Stimulated activated CD4-positive, alpha-beta T cell treated with anti-CD3 and anti-CD28 coated beads, TNF-alpha, amount 100 ng/mL, for 24 hours (primary cell): Measurements from ENCODE around the gene RPUSD4.

Experiments
- DNase-seq, 3 experiments: peaks; one replicate each; pipeline ENCODE4 v3.0.0-alpha.2; 2020; ENCODE audit warnings: low read depth in 3 of 3

RPUSD4 gene

DNA sequence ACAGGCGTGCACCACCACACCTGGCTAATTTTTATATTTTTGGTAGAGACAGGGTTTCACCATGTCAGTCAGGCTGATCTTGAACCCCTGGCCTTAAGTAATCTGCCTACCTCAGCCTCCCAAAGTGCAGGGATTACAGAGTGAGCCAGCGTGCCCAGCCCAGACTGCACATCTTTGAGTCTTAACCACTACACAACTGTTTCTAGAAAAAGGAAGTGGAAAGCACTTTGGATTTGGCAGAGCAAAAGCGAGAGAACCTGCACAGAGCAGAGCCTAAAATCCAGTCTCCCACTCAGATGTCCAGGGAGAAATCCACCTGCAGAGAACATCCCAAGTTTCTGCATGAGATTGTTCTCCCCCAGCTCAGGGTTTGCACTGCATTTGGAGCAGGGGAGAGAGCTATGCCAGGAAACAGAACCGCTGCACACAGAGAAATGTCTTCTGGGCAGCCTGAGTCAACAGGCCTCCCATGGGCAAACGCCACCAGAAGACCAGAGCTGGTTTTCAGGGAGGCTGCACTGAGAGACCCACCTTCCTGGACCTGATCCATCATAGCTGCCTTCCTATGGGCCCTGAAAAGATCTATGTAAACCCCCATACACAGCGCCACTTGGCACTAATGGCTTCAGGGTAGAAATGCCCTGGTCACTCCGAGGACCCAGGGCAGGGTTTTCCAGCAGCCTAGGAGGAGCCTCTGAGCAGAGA is 54.0 kb downstream of the RPUSD4 start:
- no peak for DNase-seq

DNA sequence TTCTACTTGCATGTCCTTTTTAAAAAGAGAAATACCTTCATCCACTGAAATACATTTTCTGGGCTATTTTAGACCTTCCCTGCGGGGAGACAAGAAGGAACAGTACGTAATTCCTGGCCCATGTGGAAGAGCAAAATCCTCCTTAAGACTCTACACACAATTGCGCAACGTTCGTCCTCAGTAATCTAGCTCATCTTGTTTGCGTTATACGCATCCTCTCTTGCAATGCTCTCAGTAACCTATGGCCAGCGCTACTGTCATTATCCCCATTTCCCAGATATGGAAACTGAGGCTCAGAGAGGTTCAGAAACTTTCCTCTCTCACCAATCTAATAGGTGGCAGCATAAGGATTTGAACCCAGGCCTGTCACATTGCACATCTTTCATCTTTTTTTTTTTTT is 54.6 kb downstream of the RPUSD4 start:
- no peak for DNase-seq

DNA sequence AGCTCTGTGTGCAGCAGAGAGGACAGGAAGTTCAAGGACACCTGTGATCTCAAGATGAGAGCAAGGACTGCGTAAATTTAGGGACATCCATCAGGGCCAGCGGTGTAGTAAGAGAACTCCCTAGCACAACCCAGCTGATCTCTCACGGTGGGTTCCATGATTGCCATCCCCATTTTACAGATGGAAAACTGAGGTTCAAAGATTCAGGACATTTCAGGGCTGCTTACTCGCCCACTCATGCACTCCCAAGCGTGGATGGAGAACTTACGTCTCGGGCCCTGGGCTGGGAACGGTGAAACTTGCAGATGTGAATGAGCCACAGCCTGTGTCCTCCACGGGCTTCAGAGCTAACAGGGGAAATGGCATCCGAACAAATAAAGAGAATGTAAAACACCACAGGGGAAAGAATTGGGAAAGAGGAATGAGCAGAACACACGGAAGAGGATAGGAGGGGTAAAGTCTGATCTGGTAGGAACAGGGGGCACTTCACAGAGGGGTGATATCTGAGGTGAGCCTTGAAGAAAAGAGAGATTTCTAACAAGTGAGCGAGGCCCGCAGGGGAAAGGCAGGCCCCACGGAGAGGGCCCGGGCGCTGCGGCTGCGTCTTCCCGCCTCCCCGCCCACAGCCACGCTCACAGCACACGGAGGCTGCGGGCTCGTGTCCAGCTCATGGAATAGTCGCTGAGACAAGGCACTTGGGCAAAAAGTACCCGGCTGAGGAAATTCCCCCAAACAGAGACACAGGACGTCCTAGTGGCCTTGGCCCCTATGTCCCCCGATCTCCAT is 55.9 kb downstream of the RPUSD4 start:
- no peak for DNase-seq

DNA sequence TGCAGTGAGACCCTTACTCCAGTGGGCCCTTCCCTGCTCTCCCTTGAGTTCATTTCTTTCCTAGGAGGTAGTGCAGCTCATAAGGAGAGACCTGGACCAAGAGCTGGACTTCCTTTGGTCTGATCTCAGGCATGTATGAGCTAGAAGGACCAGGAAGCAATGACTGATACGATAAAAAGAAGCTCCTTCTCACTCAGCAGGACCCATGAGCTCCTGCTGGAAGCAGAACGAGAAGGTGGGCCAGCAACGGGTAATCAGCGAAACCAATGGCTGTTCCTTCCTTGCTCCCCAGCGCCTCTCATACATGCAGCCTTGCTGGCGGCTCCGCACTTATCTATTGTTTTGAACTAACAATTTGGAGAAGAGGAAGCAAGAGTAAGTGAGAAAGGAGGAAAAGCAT is 56.8 kb downstream of the RPUSD4 start:
- no peak for DNase-seq

DNA sequence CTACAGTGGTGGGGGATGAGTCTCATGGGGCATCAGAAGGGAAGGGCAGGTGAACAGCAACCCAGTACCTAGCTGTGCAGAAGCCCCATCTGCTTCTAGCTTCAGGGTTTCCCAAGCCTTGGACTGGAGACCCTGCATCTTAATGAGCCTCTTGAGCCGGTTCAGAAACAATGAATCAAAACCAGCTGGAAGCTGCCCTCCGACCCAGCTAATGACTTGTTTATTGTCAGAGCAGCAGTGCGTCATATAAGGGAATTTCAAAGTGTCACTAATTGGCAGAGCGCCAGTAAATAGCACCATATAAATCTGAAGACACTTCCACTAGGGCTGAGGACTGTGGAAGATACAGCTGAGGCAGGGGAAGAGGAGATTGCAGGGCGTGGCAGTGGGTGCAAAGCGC is 57.5 kb downstream of the RPUSD4 start:
- DNase-seq, result no peak

DNA sequence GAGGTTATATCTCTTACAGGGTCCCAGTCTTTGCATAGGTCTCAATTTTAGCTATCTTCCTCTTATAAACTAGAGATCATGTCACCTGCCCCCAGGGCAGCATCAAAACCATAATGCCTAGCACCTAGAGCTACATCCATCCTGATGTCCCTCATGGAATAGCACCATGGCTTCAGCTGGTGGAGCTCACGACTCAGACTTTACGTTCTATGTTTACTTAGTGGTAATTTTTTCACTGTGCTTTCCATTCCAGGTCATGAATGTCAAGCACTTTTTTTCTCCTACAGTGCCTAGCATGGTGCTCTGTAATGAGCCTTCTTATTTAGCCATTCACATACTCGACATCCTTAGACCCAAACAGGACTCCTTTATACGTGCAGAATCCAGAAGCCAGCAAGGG is 58.4 kb downstream of the RPUSD4 start:
- DNase-seq, result no peak

DNA sequence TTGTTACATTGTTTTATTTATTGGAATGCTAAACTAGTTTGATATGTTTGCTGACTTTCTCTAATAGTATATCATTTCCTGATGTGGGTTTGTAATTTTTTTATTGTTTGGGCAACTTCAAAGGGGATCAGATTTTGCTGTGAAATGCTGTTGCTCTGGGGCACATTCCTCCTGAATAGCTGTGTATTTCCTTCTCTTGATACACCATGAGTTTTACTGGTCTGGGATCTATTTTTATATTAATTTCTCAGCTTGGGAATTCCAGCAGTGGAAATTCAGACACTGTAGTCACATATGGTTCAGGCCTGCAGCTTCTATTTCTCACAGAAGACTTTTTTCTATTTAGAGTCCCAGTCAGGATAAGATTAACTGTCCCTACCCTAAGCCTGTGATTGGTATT is 58.9 kb downstream of the RPUSD4 start:
- no peak for DNase-seq

DNA sequence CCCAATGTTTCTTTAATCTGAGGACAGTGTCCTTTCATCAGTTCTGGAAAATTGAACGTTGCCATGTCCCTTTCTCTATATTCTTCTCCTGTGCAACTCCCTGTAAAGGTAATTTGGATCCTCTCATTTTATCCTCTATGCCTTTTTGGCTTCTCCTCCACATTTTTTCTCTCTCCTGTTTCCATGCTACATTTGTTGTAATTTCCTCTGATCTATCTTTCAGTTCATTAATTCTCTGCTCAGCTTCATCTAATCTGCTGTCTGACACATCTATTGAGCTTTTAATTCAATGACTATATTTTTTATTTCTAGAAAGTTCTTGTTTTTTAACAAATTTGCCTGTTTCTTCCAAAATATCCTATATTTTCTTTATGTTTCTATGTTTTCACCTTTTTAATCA is 59.3 kb downstream of the RPUSD4 start:
- no peak for DNase-seq
